Inferior parietal cortex (tissue), 1 donor: ENCODE measurements around the gene SLC6A19.
"Not testable (repeated sequence)": the region's sequence is repeated elsewhere in the genome, so short reads cannot be mapped to it uniquely, and the experiment has no call there.

Experiments used
- DNase-seq: peaks from one replicate; pipeline ENCODE4 v3.0.0-alpha.2; 2016; ENCODE audit errors: extremely low spot score

Gene SLC6A19

DNA sequence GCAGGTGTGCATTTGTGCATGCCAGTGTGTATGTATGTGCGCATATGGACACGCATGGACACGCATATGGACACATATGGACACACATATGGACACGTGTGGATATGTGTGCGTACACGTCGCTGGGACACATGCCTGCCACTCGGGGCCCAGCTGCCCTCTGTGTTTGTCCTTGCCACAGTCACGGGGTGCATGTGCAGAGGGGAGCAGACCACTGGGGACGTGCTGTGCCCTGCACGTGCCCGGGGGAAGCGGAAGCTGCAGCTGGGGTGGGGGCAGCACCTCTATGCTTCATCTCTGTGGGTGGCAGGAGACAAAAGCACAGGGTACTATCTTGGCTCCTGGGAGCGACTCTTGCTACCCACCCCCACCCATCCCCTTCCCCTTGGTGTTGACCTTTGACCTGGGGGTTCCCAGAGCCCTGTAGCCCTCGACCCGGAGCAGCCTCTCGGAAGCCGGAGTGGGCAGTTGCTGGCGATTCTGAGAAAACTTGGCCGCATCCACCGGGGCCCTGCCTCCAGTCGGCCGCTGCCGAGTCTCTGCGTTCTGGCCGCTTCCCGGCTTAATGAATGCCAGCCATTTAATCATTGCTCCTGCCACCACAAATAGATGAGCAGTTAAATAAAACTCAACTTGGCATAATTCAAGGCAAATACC, 21.4 kb downstream of the SLC6A19 start:
- DNase-seq: no peak

DNA sequence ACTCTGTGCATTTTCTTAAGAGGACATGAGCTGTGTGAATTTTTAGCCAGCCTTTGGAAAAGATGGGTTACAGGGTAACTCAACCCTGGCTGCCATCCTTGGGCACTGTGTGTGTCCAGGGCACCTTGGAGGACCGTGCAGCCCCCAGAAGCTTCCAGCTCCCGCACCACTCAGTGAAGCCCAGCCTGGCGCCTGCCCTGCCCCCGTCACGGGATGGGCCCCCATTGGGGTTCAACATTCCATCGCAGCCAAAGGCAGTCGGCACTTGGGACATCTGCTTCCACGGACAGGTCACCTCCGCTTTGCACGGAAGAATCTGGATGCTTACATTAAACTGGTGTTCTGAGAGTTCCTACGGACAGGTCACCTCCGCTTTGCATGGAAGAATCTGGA, 21.9 kb downstream of the SLC6A19 start:
- DNase-seq: no peak

DNA sequence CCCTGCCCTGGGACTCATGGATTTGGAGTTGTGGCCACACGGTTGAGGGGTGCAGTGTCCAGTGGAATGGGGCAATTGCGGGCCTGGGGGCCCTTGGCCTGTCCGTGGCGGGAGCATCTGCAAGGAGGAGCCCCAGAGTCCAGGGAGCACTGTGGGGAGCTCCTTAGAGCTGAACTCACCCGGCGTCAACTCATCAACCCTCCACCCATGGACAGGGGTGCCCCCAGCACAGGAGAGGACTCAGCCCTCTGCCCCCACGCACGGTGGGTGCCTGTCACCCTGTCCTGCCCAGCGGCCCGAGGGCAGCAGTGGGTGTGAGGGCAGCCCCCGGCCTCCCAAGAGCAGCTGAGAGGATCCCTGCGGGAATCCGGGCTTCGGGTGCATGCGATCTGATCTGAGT, 23.2 kb downstream of the SLC6A19 start:
- DNase-seq: no peak

DNA sequence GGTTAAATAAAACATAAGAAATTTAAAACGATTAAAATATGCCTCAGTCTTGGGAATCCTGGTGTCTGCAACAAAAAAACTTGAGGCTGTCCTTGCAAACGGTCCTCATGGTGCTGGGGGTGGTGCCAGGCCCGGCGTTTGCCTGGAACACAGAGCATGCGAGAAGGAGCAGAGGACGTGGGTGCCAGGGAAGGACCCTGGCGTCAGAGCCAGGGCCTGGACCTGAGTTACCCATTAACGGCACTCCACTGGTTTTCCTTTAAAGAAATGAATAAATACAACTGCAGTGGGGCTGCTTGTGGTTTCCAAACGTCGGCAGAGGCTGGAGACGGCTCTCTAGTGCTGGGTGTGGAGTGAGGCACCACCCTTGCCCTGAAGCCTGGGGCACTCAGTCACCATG, 23.7 kb downstream of the SLC6A19 start, which contains the start of gene SLC6A18:
Gene SLC6A18, plus strand, starts transcription at position 301 of the 400 bp plus-strand sequence. Its CDS starts 97 bp downstream, at position 398.
- DNase-seq: no peak

DNA sequence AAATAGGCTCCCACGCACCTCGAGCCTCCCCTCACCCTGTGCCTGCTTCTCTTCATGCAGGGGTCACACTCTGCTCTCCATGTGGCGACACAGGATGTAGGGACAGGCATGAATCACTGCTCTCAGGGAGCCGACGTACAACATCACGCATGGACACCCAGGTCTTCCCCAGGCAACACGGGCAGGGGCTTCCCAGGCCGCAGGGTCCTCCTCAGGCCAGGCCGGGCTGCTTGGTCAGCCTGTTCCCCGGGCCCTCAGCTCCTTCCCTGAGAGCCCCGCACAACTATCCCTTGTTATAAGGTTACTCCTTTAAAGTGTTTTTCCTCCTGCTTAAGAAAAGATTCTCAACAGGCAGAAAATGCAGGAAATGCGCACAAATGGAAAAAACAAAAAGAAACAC, 24.8 kb downstream of the SLC6A19 start:
- no peak for DNase-seq

DNA sequence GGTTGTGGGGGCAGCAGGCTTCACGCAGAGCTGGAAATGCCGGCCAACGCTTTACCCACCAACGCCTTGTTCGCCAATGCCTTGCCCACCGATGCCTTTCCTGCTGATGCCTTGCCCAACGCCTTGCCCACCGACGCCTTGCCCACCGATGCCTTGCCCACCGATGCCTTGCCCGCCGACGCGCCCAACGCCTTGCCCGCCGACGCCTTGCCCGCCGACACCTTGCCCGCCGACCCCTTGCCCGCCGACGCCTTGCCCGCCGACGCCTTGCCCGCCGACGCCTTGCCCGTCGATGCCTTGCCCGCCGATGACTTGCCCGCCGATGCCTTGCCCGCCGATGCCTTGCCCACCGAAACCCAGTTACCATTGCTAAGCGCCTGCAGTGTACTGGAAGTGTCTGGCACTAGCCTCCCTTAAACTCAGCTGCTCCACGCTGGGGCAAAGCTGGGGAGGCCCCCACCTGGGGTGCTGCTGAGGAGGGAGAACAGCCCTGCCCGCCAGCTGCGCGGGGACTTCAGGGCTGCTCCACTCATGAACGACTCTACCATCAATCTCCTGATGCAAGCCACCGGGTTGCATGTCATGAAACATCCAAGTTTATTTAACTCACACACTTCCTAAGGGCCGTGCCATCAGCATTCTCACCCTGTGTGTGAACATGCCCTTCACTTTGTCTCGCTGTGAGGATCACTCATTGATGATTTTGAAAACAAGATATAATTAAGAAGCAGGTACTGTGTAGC, 25.6 kb downstream of the SLC6A19 start:
- DNase-seq: no peak

DNA sequence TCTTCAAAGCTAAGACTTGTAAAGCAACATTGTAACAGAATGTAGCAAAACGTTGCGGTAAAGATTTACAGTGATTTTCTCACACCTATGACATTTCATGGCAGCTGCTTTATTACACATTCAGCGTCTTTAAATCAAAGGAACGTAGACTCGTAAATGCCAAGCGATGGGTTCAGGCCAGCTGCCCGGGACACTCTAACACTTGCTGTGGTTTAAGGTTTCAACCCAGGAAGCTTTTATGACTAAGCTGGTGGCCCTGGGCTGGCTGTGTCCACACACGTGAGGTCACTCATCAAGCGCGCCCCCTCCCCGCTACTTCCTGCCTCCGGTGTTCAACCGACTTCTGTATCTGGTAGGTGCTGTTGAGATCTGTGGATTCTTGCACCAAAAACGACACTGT, 26.3 kb downstream of the SLC6A19 start:
- no peak for DNase-seq

DNA sequence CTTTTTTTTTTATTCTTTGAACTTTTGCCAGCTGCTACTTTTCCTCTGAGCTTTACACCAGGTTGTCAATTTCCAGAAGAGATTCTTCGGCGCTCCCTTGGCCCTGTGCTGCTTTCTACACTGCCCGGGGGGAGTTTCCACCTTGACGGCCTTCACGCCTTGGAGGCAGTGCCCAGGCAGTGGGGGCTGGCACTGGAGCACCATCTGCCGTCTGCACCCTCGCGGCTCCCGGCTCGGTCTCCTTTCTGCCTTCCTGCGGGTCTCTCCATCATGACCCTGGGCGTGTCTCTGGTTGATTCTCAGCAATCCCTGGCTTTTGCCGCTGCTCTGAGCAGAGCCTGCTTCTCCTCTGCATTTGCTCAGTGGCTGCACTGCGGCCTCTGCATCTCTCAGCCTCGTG, 26.7 kb downstream of the SLC6A19 start:
- DNase-seq: no peak

DNA sequence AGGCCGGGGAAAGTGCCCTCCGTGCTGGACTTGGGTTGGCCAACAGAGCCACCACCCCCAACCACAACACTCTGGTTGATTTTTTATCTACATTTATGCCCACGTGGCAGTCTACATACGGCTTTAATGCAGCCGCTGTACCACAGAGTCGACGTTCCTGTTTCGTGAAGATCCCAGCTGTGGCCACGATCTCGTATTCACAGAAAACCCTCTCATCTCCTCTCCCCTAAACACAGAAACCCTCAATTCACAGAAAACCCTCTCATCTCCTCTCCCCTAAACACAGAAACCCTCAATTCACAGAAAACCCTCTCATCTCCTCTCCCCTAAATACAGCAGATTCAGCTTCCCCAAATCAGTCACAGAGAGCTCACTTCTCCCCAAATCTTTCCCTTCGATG, 27.6 kb downstream of the SLC6A19 start:
- DNase-seq: not testable (repeated sequence)

DNA sequence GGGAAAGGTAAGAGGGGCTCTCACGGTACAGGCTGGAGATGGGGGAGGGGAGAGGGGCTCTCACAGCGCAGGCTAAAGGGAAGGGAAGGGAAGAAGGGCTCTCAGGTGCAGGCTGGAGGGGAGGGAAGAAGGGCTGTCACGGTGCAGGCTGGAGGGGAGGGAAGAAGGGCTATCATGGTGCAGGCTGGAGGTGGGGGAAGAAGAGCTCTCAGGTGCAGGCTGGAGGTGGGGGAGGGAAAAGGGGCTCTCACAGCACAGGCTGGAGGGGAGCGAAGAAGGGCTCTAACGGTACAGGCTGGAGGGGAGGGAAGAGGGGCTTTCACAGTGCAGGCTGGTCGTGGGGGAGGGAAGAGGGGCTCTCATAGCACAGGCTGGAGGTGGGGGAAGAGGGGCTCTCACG, 28.4 kb downstream of the SLC6A19 start:
- no peak for DNase-seq

DNA sequence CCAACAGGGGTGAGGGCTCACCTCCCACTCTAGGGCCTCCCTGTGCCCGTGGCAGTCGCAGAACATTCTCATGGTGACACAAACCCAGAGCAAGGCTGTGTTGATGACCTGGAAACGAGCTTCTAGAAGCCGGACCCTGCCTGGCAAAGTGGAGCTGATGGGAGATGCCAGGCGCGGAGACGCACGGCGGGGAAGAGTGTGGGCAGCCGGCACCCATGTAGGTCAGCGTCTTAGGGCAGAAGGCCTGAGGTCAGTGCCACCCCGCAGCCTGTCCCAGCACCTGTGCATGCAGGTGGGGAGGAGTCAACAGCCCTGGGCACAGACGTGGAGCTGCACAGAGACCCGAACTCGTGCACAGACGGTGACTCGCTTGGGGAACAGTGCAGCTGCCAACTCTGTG, 29.2 kb downstream of the SLC6A19 start:
- no peak for DNase-seq

DNA sequence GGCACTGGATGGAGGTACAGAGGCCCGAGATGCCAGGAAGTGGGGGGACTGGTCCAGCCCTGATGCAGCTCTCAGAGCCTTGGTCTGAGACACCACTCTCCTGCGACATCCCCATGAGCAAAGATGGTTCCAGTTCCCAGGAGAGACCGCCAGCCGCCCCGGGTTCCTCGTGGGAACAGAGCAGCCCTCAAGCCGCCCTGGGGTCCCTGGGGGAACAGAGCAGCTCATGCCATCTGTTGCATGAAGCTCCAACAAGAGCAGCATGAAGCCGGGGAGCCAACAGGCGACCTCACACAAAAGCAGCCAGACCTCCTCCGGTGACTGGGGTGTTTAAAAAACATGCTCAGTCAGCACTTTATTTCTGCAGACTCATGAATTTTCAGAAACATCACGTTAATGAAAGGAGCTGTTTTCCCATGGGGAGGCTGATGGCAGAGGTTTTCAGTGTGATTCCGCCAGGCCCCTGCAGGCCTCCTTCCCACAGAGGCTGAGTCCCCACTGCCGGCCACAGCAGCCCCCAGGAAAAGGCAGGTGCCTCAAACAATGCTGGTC, 30.0 kb downstream of the SLC6A19 start:
- no peak for DNase-seq

DNA sequence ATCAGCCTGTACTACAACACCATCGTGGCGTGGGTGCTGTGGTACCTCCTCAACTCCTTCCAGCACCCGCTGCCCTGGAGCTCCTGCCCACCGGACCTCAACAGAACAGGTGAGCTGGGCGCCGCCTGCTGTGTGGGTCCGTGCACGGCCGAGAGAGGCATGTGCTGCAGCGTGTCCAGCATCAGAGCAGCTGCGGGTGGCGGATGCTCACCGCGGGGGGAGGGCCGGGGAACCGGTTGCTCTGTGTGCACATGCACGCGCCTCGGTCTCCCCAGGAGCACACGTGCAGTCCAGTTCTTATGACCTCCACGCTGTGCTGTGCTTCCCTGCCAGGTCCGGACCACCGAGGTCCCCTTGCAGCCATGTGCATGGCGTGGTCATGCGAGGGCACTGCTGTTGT, 31.4 kb downstream of the SLC6A19 start:
- DNase-seq: no peak

DNA sequence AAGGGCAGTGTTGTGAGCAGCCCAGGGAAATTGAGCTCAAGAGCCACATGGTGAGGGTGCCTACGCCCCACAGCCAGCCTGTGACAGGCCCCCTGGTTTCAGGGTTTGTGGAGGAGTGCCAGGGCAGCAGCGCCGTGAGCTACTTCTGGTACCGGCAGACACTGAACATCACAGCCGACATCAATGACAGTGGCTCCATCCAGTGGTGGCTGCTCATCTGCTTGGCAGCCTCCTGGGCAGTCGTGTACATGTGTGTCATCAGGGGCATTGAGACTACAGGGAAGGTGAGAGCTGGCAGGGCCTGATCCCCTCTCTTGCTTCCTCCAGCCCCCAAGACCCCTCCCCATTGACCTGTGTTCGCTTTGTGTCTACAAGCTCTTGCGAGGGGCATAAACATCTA, 34.0 kb downstream of the SLC6A19 start:
- no peak for DNase-seq

DNA sequence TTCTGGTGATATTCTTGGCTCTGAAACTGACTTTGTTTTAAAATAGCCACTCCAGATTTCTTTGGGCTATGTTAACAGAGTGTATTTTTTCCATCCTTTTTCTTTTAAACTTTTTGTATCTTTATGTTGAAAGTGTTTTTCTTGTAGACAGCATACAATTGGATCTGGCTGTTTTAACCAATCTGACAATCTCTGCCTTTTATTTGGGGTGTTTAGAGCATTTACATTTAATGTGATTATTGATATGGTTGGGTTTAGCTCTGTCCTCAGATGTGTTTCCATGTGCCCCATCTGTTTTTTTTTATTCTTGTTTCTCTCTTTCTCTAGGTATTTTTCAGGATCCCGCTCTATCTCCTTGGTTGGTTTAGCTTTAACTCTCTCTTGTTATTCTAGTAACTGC, 34.4 kb downstream of the SLC6A19 start:
- DNase-seq: no peak

DNA sequence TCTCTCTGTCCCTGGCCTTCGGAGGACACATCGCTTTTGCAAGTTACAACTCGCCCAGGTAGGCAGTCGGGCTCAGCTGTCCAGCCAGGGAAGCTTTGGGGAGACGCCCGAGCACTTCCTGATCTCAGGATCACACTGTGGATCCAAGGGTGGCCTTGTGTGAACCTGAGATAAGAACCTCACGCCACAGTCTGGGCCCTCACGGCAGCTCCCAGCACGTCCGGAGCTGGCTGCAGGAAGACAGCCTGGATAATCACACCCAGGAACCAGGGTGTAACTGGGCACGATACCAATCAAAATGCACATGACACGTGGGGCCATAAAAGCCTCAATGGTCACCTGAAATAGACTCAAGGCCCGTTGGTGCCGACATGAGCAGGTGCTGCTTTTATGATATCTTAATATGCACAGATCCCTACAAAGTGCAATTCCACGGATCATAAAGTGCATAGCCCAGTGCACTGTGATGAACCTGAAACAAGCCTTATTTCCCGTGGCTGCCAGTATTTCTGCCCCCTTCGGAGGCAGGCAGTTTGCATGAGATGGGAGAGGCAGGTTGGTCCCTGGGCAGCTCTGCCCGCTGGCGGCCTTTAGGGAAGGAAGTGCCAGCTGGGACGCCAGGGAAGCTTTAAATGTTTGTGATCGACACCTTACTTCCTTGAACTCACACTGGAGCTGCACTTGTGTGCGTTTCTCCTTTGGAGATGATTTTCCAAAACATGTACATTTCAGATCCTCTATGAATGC, 38.3 kb downstream of the SLC6A19 start:
- no peak for DNase-seq

DNA sequence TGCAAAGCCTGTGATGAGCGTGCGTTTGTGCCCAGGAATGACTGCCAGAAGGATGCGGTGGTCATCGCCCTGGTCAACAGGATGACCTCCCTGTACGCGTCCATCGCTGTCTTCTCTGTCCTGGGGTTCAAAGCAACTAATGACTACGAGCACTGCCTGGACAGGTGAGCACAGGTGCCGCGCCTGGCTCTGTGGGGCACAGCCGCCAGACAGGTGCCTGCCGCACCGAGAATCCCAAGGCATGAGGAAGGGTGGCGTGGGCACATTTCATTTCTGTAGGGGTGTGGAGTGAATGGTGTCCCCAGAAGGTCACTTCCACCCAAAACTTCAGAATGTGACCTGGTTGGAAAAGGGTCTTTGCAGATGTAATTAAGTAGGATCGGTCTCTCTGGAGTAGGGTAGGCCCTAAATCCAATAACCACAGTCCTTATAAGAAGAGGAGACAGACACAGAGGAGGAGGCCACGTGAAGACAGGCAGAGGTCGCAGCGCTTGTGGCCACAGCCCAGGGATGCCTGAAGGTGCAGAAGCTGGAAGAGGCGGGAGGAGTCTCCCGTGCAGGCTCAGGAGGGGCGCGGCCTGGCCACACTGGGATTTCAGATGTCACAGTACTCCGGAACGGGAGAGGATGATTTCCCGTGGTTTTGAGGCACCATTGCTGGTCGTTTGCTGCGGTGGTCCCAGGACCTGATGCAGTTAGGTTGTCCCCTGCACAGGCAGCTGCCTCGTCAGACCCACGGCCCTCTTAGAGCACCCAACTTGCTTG, 39.3 kb downstream of the SLC6A19 start:
- no peak for DNase-seq

DNA sequence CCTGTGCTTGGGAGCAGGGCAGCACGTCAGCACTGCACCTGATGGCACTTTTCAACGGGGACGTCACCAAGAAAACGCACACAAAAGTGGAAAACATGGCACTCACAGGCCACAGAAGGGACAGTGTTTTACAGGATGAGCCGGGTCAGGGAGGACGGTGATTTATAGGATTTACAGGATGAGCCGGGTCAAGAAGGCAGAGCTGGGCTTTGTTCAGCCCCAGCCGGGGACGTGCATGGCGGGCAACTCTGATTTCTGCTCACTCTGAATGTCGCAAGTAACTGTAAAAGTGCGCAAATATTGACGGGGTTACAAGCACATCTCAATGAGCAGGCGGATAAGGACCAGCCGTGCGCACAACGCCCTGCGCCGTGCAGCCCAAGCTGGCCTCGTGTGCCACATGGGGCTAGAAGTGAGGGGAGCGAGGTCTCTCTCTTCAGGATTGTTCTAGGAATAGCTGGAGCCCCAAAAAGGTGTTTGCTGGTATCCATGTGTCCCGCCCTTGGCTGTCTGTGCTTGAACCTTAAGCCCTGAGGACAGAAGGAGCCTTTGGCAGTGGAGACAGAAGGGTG, 40.2 kb downstream of the SLC6A19 start:
- DNase-seq: no peak

DNA sequence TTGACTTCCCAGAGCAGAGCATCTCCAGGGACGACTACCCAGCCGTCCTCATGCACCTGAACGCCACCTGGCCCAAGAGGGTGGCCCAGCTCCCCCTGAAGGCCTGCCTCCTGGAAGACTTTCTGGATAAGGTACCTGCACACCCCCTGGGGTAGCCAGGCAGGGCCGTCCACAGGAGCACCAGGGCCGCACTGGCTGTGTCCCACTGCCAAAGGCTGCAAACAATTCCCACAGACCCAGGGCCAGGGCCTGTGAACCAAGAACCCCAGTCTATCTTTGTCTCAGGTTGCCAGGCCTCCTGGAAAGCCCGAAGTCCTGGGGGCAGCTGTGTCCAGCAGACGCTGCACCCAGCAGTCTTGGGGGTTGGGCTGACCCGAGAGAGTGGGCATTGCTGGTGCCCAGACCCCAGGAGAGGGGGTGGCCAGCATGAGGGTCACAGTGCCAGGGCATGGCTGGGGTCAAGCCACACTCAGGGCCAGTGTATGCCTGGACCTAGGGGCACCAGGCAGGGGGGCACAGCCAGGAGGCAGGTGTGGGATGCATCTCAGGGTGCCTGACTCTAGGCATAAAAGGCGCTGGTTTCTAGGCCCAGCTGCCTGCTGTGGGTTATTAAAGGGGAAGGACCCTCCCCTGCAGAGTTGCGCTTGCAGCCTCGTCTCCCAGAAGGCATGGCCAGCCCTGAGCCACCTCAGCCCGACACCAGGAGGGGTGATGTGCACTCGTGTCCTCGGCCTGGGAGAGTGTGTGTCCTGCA, 41.5 kb downstream of the SLC6A19 start:
- DNase-seq: no peak

DNA sequence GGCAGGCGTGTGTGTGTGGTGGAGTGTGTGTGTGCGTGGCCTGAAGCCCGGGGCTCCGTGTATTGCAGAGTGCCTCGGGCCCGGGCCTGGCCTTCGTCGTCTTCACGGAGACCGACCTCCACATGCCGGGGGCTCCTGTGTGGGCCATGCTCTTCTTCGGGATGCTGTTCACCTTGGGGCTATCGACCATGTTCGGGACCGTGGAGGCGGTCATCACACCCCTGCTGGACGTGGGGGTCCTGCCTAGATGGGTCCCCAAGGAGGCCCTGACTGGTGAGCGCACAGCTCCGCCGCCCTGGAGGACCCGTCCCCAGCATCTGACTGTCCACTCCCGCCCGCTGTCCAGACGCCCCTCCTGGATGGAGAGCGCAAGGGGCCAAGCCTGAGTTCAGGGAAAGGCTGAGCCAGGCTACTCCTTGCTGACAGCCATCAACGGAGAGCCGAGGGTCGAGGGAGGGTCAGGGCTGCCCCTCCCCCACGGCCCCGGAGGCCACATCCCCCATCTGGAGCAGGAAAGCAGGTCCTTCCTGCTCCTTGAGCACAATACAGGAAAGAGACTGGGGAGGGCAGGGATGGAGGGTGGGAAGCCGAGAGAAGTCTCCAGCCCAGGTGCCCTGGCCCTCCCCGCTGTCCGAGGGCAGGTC, 42.2 kb downstream of the SLC6A19 start:
- no peak for DNase-seq
